ENCODE data around the gene TPMT.

GRCh38 chr6:18119236-18119635 is 35.6 kb downstream of the TPMT start:
- TF ChIP-seq CTCF (IDR thresholded peaks at IDR 0.05) = no peak
- no peak for TF ChIP-seq POLR2A (IDR thresholded peaks at IDR 0.05)

Data from vagina (tissue), 2 donors.